HG03108 (cell line): ENCODE results near the gene CRKL.
"Not testable (repeated sequence)": the region's sequence is repeated elsewhere in the genome, so short reads cannot be mapped to it uniquely, and the experiment has no call there.

Source experiments
- ATAC-seq: cut with Tn5 transposase; IDR thresholded peaks from one replicate; pipeline ENCODE4 v1.9.1; 2021; ENCODE audit warnings: moderate library complexity; ENCODE audit not compliant: unreplicated experiment

Gene CRKL

GRCh38 chr22:20916916-20917810, at the start of gene CRKL:
CRKL (plus strand) TSS chr22:20917407; CDS start chr22:20917935, 528 bp downstream.
- peak; percentile 95 for ATAC-seq

GRCh38 chr22:20868025-20868962, 48.9 kb upstream of the CRKL start:
- ATAC-seq, result no peak

GRCh38 chr22:20869234-20869633, 48.0 kb upstream of the CRKL start:
- ATAC-seq, result no peak

GRCh38 chr22:20873214-20873613, 44.0 kb upstream of the CRKL start:
- no peak for ATAC-seq

GRCh38 chr22:20875296-20875695, 41.9 kb upstream of the CRKL start:
- no peak for ATAC-seq

- ATAC-seq, result no peak
These were observed 39.5 kb upstream of the CRKL start for GRCh38 chr22:20877715-20878114.

- no peak for ATAC-seq
These were observed 36.0 kb upstream of the CRKL start for GRCh38 chr22:20881231-20881630.

- ATAC-seq, result no peak
These were observed 35.1 kb upstream of the CRKL start for GRCh38 chr22:20881869-20882815.

GRCh38 chr22:20882855-20883254, 34.4 kb upstream of the CRKL start:
- no peak for ATAC-seq

GRCh38 chr22:20884454-20884853, 32.8 kb upstream of the CRKL start:
- ATAC-seq, result no peak

GRCh38 chr22:20885017-20885556, 32.1 kb upstream of the CRKL start:
- no peak for ATAC-seq

GRCh38 chr22:20885557-20886323, 31.5 kb upstream of the CRKL start:
- ATAC-seq, result no peak

GRCh38 chr22:20887375-20887774, 29.8 kb upstream of the CRKL start:
- no peak for ATAC-seq

GRCh38 chr22:20889025-20889704, 28.0 kb upstream of the CRKL start:
- no peak for ATAC-seq

- no peak for ATAC-seq
These were observed 27.2 kb upstream of the CRKL start for GRCh38 chr22:20889904-20890540.

GRCh38 chr22:20890975-20891374, 26.2 kb upstream of the CRKL start:
- ATAC-seq, result no peak

- not testable (repeated sequence) for ATAC-seq
These were observed 19.5 kb upstream of the CRKL start for GRCh38 chr22:20897737-20898136.

GRCh38 chr22:20899827-20900423, 17.3 kb upstream of the CRKL start:
- ATAC-seq, result no peak
